HG03097 (cell line): Measurements from ENCODE around the gene DOC2A.

Experiments used
- ATAC-seq: cut with Tn5 transposase; IDR thresholded peaks from one replicate; pipeline ENCODE4 v1.9.1; 2021; ENCODE audit not compliant: unreplicated experiment, low FRiP score

The DOC2A gene

GRCh38 chr16:29990034-29990433 is 20.8 kb downstream of the DOC2A start:
- ATAC-seq, result no peak

GRCh38 chr16:29989111-29989858 is 21.5 kb downstream of the DOC2A start:
- ATAC-seq, result no peak

- no peak for ATAC-seq
Observed at GRCh38 chr16:29988346-29989075, 22.3 kb downstream of the DOC2A start.

- ATAC-seq, result no peak
Observed at GRCh38 chr16:29987371-29988085, 23.3 kb downstream of the DOC2A start.

GRCh38 chr16:29986931-29987330 is 23.9 kb downstream of the DOC2A start:
- ATAC-seq, result no peak

GRCh38 chr16:29986231-29986630 is 24.6 kb downstream of the DOC2A start:
- no peak for ATAC-seq

GRCh38 chr16:29985271-29985811 is 25.5 kb downstream of the DOC2A start:
- ATAC-seq, result no peak

- no peak for ATAC-seq
Observed at GRCh38 chr16:29984764-29985147, 26.1 kb downstream of the DOC2A start.

GRCh38 chr16:29984137-29984763 is 26.6 kb downstream of the DOC2A start:
- ATAC-seq, result no peak

GRCh38 chr16:29983420-29984136 is 27.2 kb downstream of the DOC2A start:
- no peak for ATAC-seq

- ATAC-seq, result no peak
Observed at GRCh38 chr16:29982560-29983419, 28.0 kb downstream of the DOC2A start.

- no peak for ATAC-seq
Observed at GRCh38 chr16:29978564-29979270, 32.1 kb downstream of the DOC2A start.

- no peak for ATAC-seq
Observed at GRCh38 chr16:29978081-29978480, 32.7 kb downstream of the DOC2A start.

GRCh38 chr16:29977063-29977825 is 33.6 kb downstream of the DOC2A start:
- no peak for ATAC-seq

GRCh38 chr16:29975811-29976511 is 34.9 kb downstream of the DOC2A start:
- no peak for ATAC-seq

GRCh38 chr16:29975134-29975538 is 35.7 kb downstream of the DOC2A start:
- no peak for ATAC-seq
